HL-60/S4 treated with retinoic acid at 250 ng/mL for 4 days and 3 days (cell line): ENCODE measurements around the gene OR4C11.

Experiments used
- in situ Hi-C: fragments of 300-500 bp; cut with MboI; formaldehyde crosslinking; loops from 2 replicates; pipeline ENCODE4 v1.7.0; 2022; ENCODE audit warnings: low sequenced_read_pairs

Gene OR4C11

GRCh38 chr11:55607545-55607944 is at the start of gene OR4C11:
OR4C11 (minus strand) TSS chr11:55607645; CDS start chr11:55604373, 3,272 bp downstream.
- in situ Hi-C loops = no loop called here

- in situ Hi-C loops = no loop called here
Measured at GRCh38 chr11:55655096-55655495, 47.7 kb upstream of the OR4C11 start.

GRCh38 chr11:55652560-55652959 is 45.1 kb upstream of the OR4C11 start:
- in situ Hi-C loops = no loop called here

GRCh38 chr11:55648027-55648426 is 40.6 kb upstream of the OR4C11 start, which contains the start of gene OR4S2:
OR4S2 (plus strand) TSS chr11:55648327; CDS start chr11:55650904, 2,577 bp downstream.
- in situ Hi-C loops = no loop called here

GRCh38 chr11:55634813-55635212 is 27.4 kb upstream of the OR4C11 start, which contains the start of gene OR4P4:
OR4P4 (plus strand) TSS chr11:55635113.
- in situ Hi-C loops = no loop called here

- in situ Hi-C loops = no loop called here
Measured at GRCh38 chr11:55624531-55624930, 17.1 kb upstream of the OR4C11 start.

- in situ Hi-C loops = no loop called here
Measured at GRCh38 chr11:55572548-55572947, 34.9 kb downstream of the OR4C11 start.

- in situ Hi-C loops = no loop called here
Measured at GRCh38 chr11:55571828-55572227, 35.6 kb downstream of the OR4C11 start, which contains the start of gene OR4C16. OR4C16 (plus strand) TSS chr11:55572128; CDS start chr11:55572128, 0 bp downstream.

GRCh38 chr11:55554169-55554568 is 53.3 kb downstream of the OR4C11 start, which contains the start of gene OR4C15:
OR4C15 (plus strand) TSS chr11:55554469; CDS start chr11:55554469, 0 bp downstream.
- in situ Hi-C loops = no loop called here
